Adrenal gland (tissue), 5 donors: ENCODE data around the gene MGMT.

ENCODE experiments used
- POLR2A ChIP-seq, 2 donors: fragments of 450-650 bp; IDR thresholded peaks; one replicate each; pipeline ENCODE4 v1.6.1; 2017; ENCODE audit warnings: antibody characterized with exemption in 2 of 2, mild to moderate bottlenecking in 2 of 2, moderate library complexity in 1 of 2
- TF ChIP-seq, protein P1 (sequence below), 6 experiments: fragments of 450-650 bp in 4 of 6; fragments of 200-600 bp in 2 of 6; sonication (generic) in 1 of 6; IDR thresholded peaks; 1 replicate in 5 of 6; 2 replicates in 1 of 6; pipeline versions ENCODE4 v1.5.1 to v1.8.0; 2016 to 2021; ENCODE audit warnings: antibody characterized with exemption in 6 of 6, mild to moderate bottlenecking in 2 of 6, moderate library complexity in 1 of 6
- donor health status: DM: no; HTN: no; CAD: no.

DNA sequence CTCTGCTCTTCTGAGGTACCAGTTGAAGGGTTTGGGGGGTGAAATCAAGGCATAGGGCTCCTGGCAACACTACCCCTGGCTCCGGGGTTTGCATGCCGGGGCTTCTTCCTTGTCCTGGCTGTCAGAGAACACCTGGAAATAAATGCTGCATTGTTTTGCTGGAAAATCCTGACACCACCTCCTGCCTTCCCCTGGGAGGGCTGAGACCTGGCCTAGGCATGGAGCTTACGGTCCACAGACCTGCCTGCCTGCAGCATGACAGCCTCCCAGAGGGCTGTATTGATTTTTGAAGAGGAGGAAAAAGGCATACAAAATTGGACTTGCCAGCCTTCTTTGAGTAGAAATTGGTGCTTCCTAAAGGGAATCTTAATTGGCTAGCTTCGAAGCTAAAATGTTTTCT is 227.1 kb downstream of the MGMT start:
- TF ChIP-seq, protein P1, sequence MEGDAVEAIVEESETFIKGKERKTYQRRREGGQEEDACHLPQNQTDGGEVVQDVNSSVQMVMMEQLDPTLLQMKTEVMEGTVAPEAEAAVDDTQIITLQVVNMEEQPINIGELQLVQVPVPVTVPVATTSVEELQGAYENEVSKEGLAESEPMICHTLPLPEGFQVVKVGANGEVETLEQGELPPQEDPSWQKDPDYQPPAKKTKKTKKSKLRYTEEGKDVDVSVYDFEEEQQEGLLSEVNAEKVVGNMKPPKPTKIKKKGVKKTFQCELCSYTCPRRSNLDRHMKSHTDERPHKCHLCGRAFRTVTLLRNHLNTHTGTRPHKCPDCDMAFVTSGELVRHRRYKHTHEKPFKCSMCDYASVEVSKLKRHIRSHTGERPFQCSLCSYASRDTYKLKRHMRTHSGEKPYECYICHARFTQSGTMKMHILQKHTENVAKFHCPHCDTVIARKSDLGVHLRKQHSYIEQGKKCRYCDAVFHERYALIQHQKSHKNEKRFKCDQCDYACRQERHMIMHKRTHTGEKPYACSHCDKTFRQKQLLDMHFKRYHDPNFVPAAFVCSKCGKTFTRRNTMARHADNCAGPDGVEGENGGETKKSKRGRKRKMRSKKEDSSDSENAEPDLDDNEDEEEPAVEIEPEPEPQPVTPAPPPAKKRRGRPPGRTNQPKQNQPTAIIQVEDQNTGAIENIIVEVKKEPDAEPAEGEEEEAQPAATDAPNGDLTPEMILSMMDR (IDR thresholded peaks at IDR 0.05), result no peak
- no peak for TF ChIP-seq POLR2A (IDR thresholded peaks at IDR 0.05)
